Aorta (tissue), 5 donors: ENCODE data around the gene RNF182. TPM values are rescaled to one million over a fixed set of nuclear protein-coding genes. Genes with fewer than 3 reads are reported as not detected.
"Not testable (repeated sequence)": the region's sequence is repeated elsewhere in the genome, so short reads cannot be mapped to it uniquely, and the experiment has no call there.

ENCODE experiments used
- ATAC-seq: fragments of 200-7000 bp; cut with Tn5 transposase; one replicate; pipeline ENCODE4 v1.9.1; 2022; ENCODE audit warnings: moderate library complexity; ENCODE audit not compliant: low FRiP score
- DNase-seq, 2 donors: peaks; one replicate each; pipeline ENCODE4 v3.0.0-alpha.2; 2020
- H3K27ac ChIP-seq, 2 donors: one replicate each; pipeline ENCODE4 v1.5.1; 2013; ENCODE audit warnings: low read length in 2 of 2, mild to moderate bottlenecking in 2 of 2, moderate library complexity in 2 of 2, control low read depth in 1 of 2, inconsistent platforms in 1 of 2, low read depth in 1 of 2
- H3K27me3 ChIP-seq, 2 donors: one replicate each; pipeline ENCODE4 v1.6.1; 2013; ENCODE audit warnings: control low read depth in 1 of 2, low read length in 1 of 2, mild to moderate bottlenecking in 1 of 2, moderate library complexity in 1 of 2; ENCODE audit not compliant: insufficient read depth in 2 of 2, control insufficient read depth in 1 of 2
- H3K36me3 ChIP-seq, 2 donors: one replicate each; pipeline ENCODE4 v1.6.1; 2013; ENCODE audit warnings: control low read depth in 1 of 2, low read length in 1 of 2, mild to moderate bottlenecking in 1 of 2; ENCODE audit not compliant: insufficient read depth in 2 of 2, control insufficient read depth in 1 of 2
- H3K4me1 ChIP-seq, 2 donors: one replicate each; pipeline ENCODE4 v1.6.1; 2013; ENCODE audit warnings: low read length in 2 of 2, control low read depth in 1 of 2, mild to moderate bottlenecking in 1 of 2, moderate library complexity in 1 of 2; ENCODE audit not compliant: insufficient read depth in 2 of 2, control insufficient read depth in 1 of 2
- H3K4me3 ChIP-seq, 2 donors: one replicate each; pipeline ENCODE4 v1.5.1; 2013; ENCODE audit warnings: low read length in 2 of 2, control low read depth in 1 of 2, mild to moderate bottlenecking in 1 of 2
- H3K9me3 ChIP-seq: one replicate; pipeline ENCODE4 v1.6.1; 2013; ENCODE audit warnings: mild to moderate bottlenecking, low read length; ENCODE audit not compliant: control insufficient read depth
- WGBS, 2 donors: extraction: QIAGEN DNeasy Blood & Tissue Kit; methylation state at CpG; one replicate each; pipeline ENCODE4 v1.1.7; 2013; 5-methylcytosine and 5-hydroxymethylcytosine counted together
- intact Hi-C, 2 donors: fragments of 100-400 bp; cut with DNase I; formaldehyde crosslinking; loops; one replicate each; pipeline versions ENCODE4 v1.14.2 to v1.15.0; 2022
- polyA plus RNA-seq, 2 donors: library from polyadenylated mRNA; stranded (reverse); fragments of 200-250 nt; gene quantifications; one replicate each; pipeline ENCODE4 v1.2.3, GENCODE V29; 2013
- total RNA-seq, 2 donors: library from RNA; stranded (reverse); fragmentation: NEBNext Ultra II Directional; extraction: Animal tissue kit (Norgen Biotek cat#: 25700); gene quantifications; one replicate each; pipeline ENCODE4 v1.2.1, GENCODE V29; 2021
- donor health status: healthy with polysubstance abuse.
- donor health status: Bipolar disorder and iron deficiency.
- donor health status: DM: no; HTN: no; CAD: no.
- donor health status: DM: no; HTN: no; CAD: no.
- donor health status: DM: yes; HTN: yes; CAD: no.

Gene RNF182
- total and polyA plus RNA-seq, 4 donors: 0.13 to 0.60 (median 0.36) TPM; not detected in 1

GRCh38 chr6:14012313-14013030 is 87.7 kb downstream of the RNF182 start:
- WGBS, 2 donors: 89 to 94% methylated on average over 5 of the region's 5 CpGs
- intact Hi-C loops: no loop called here

GRCh38 chr6:14015964-14016363 is 91.2 kb downstream of the RNF182 start:
- Histone ChIP-seq H3K27ac (no peak overlapping the region), H3K4me1 (no peaks in the 10 kb centered on the region), H3K36me3 (no peaks in the 10 kb centered on the region), H3K27me3 (no peaks in the 10 kb centered on the region), H3K4me3 (no peak overlapping the region), H3K9me3 (peaks cover 3% of the 10 kb centered on the region)
- WGBS, 2 donors: 88 to 89% methylated on average over 5 of the region's 5 CpGs
- intact Hi-C loops: no loop called here
- ATAC-seq: no peak
- DNase-seq: no peak

More at GRCh38 chr6:14012313-14013030, 87.7 kb downstream of the RNF182 start:
- DNase-seq (no peak), ATAC-seq (no peak)
- Histone ChIP-seq H3K27me3 (no peaks in the 10 kb centered on the region), H3K9me3 (peaks cover 3% of the 10 kb centered on the region), H3K36me3 (no peaks in the 10 kb centered on the region), H3K4me3 (no peak overlapping the region), H3K4me1 (no peaks in the 10 kb centered on the region), H3K27ac (no peak overlapping the region)

- no peak overlapping the region for H3K4me3 ChIP-seq
- ATAC-seq (no peak), DNase-seq (no peak)
- no peak overlapping the region for H3K27ac ChIP-seq
- no peaks in the 10 kb centered on the region for H3K27me3 ChIP-seq
- H3K9me3 ChIP-seq: peaks cover 3% of the 10 kb centered on the region
- H3K36me3 ChIP-seq: no peaks in the 10 kb centered on the region
- WGBS, 2 donors: 83 to 90% methylated on average over 12 of the region's 12 CpGs
- H3K4me1 ChIP-seq: no peaks in the 10 kb centered on the region
- intact Hi-C loops: no loop called here
Measured at GRCh38 chr6:14016432-14016831, 91.7 kb downstream of the RNF182 start.

- DNase-seq (no peak), ATAC-seq (no peak)
Measured at GRCh38 chr6:14016935-14017625, 92.3 kb downstream of the RNF182 start.

GRCh38 chr6:14017626-14018475 is 93.1 kb downstream of the RNF182 start:
- no peak overlapping the region for H3K27ac ChIP-seq
- DNase-seq (no peak), ATAC-seq (no peak)
- H3K9me3 ChIP-seq: no peaks in the 10 kb centered on the region
- no peaks in the 10 kb centered on the region for H3K27me3 ChIP-seq
- 89 to 91% methylated on average over 42 to 46 of the region's 46 CpGs for WGBS, 2 donors
- no peak overlapping the region for H3K4me3 ChIP-seq
- no peaks in the 10 kb centered on the region for H3K36me3 ChIP-seq
- H3K4me1 ChIP-seq: no peaks in the 10 kb centered on the region
- intact Hi-C loops: no loop called here

More at GRCh38 chr6:14016935-14017625, 92.3 kb downstream of the RNF182 start:
- Histone ChIP-seq H3K4me3 (no peak overlapping the region), H3K4me1 (no peaks in the 10 kb centered on the region), H3K27me3 (no peaks in the 10 kb centered on the region), H3K36me3 (no peaks in the 10 kb centered on the region), H3K27ac (no peak overlapping the region), H3K9me3 (peaks cover 3% of the 10 kb centered on the region)
- intact Hi-C loops: no loop called here
- 59 to 66% methylated on average over 5 of the region's 5 CpGs for WGBS, 2 donors

GRCh38 chr6:14018559-14018958 is 93.8 kb downstream of the RNF182 start:
- H3K9me3 ChIP-seq, H3K27ac ChIP-seq, intact Hi-C loops, H3K27me3 ChIP-seq, DNase-seq, H3K4me1 ChIP-seq, ATAC-seq, H3K36me3 ChIP-seq, H3K4me3 ChIP-seq: not testable (repeated sequence)
- 94 to 97% methylated on average over 6 of the region's 6 CpGs for WGBS, 2 donors

- H3K36me3 ChIP-seq: no peaks in the 10 kb centered on the region
- DNase-seq (no peak), ATAC-seq (no peak)
- no peaks in the 10 kb centered on the region for H3K4me1 ChIP-seq
- H3K27me3 ChIP-seq: no peaks in the 10 kb centered on the region
- H3K4me3 ChIP-seq: no peak overlapping the region
- intact Hi-C loops: no loop called here
- 94 to 96% methylated on average over 2 of the region's 2 CpGs for WGBS, 2 donors
- no peak overlapping the region for H3K27ac ChIP-seq
- H3K9me3 ChIP-seq: no peaks in the 10 kb centered on the region
Measured at GRCh38 chr6:14020551-14020950, 95.8 kb downstream of the RNF182 start.

GRCh38 chr6:14021449-14021848 is 96.7 kb downstream of the RNF182 start:
- no peak for ATAC-seq
- no peak for DNase-seq
- intact Hi-C loops: no loop called here
- no peaks in the 10 kb centered on the region for H3K36me3 ChIP-seq
- no peaks in the 10 kb centered on the region for H3K4me1 ChIP-seq
- no peaks in the 10 kb centered on the region for H3K9me3 ChIP-seq
- no peak overlapping the region for H3K4me3 ChIP-seq
- 32 to 45% methylated on average over 4 of the region's 4 CpGs for WGBS, 2 donors
- no peaks in the 10 kb centered on the region for H3K27me3 ChIP-seq
- no peak overlapping the region for H3K27ac ChIP-seq
